ENCODE results near the gene RNF5. TPM values are rescaled to one million over a fixed set of nuclear protein-coding genes. Genes with fewer than 3 reads are reported as not detected.

RNF5 gene
- total and polyA plus RNA-seq, 2 experiments from 2014 or later: 180 to 232 TPM

- Histone ChIP-seq H3K4me1 (ENCODE audit: low read depth) (peaks cover 10% of the 10 kb centered on the region), H3K27me3 (peaks cover 30% of the 10 kb centered on the region), H3K27ac (peak overlapping the region; percentile 64), H3K9me3 (ENCODE audit: low read depth) (no peaks in the 10 kb centered on the region), H3K36me3 (no peaks in the 10 kb centered on the region), H3K4me3 (no peak overlapping the region)
- DNase-seq (ENCODE audit: low read depth in 1 of 2, low spot score in 1 of 2): peak in 1 of 2 donors; percentile 11
- TF ChIP-seq CTCF (IDR thresholded peaks at IDR 0.05; ENCODE audit: low read depth, low read length): no peak
These were observed 31.5 kb upstream of the RNF5 start for GRCh38 chr6:32146687-32147086.

- Histone ChIP-seq H3K36me3 (no peaks in the 10 kb centered on the region), H3K9me3 (ENCODE audit: low read depth) (no peaks in the 10 kb centered on the region), H3K27me3 (peaks cover 30% of the 10 kb centered on the region), H3K4me1 (ENCODE audit: low read depth) (peaks cover 17% of the 10 kb centered on the region), H3K27ac (no peak overlapping the region), H3K4me3 (no peak overlapping the region)
- no peak for DNase-seq (ENCODE audit: low read depth in 1 of 2, low spot score in 1 of 2)
- TF ChIP-seq CTCF (IDR thresholded peaks at IDR 0.05; ENCODE audit: low read depth, low read length): no peak
These were observed 30.6 kb upstream of the RNF5 start for GRCh38 chr6:32147401-32148132.

DNA sequence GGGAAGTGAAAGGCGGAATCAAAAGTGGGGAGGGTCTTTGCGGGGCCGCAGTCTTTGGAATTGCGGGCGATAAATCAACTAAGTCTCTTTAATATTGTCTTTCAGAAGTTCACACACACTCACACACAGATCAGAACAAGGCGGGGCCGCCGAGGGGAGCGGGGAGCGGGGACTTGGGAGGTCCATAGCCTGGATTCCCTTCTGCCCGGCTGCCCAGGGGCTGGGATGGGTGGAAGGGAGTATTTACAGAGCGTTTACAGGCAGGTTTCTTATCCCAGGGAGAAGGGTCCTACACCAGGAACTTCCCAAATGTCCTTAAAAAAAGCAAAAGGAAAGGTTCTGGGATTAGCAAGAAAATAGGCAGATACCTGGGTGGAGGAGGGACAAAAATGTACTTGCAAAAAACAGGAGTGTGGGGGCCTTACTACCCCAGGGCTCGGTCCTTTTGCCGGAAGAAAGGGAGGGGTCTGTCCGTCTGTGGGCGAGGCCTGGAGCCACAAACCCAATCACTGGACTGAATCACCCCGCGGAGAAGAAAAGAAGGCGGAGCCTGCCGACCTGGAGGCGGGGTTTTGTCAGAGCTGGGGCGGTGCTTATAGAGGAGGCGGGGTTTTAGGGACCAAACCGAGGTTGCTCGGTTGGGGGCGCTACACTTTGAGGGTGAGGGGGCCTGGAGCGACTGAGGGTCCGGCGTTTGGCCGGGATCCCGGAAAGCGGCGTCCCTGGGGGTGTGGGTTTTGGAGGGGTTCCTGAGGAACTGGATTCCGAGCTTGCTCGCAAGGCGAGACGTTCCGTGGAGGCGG, 29.7 kb upstream of the RNF5 start:
- TF ChIP-seq CTCF (IDR thresholded peaks at IDR 0.05; ENCODE audit: low read depth, low read length): no peak
- Histone ChIP-seq H3K36me3 (no peaks in the 10 kb centered on the region), H3K9me3 (ENCODE audit: low read depth) (no peaks in the 10 kb centered on the region), H3K27ac (no peak overlapping the region), H3K27me3 (peaks cover 30% of the 10 kb centered on the region), H3K4me1 (ENCODE audit: low read depth) (peaks cover 22% of the 10 kb centered on the region), H3K4me3 (no peak overlapping the region)
- no peak for DNase-seq (ENCODE audit: low read depth in 1 of 2, low spot score in 1 of 2)

- H3K9me3 ChIP-seq (ENCODE audit: low read depth): no peaks in the 10 kb centered on the region
- no peaks in the 10 kb centered on the region for H3K36me3 ChIP-seq
- no peak for DNase-seq (ENCODE audit: low read depth in 1 of 2, low spot score in 1 of 2)
- no peak overlapping the region for H3K27ac ChIP-seq
- H3K4me1 ChIP-seq (ENCODE audit: low read depth): peaks cover 22% of the 10 kb centered on the region
- H3K4me3 ChIP-seq: no peak overlapping the region
- no peak for TF ChIP-seq CTCF (IDR thresholded peaks at IDR 0.05; ENCODE audit: low read depth, low read length)
- peaks cover 30% of the 10 kb centered on the region for H3K27me3 ChIP-seq
These were observed 29.0 kb upstream of the RNF5 start for GRCh38 chr6:32149092-32149755.

DNA sequence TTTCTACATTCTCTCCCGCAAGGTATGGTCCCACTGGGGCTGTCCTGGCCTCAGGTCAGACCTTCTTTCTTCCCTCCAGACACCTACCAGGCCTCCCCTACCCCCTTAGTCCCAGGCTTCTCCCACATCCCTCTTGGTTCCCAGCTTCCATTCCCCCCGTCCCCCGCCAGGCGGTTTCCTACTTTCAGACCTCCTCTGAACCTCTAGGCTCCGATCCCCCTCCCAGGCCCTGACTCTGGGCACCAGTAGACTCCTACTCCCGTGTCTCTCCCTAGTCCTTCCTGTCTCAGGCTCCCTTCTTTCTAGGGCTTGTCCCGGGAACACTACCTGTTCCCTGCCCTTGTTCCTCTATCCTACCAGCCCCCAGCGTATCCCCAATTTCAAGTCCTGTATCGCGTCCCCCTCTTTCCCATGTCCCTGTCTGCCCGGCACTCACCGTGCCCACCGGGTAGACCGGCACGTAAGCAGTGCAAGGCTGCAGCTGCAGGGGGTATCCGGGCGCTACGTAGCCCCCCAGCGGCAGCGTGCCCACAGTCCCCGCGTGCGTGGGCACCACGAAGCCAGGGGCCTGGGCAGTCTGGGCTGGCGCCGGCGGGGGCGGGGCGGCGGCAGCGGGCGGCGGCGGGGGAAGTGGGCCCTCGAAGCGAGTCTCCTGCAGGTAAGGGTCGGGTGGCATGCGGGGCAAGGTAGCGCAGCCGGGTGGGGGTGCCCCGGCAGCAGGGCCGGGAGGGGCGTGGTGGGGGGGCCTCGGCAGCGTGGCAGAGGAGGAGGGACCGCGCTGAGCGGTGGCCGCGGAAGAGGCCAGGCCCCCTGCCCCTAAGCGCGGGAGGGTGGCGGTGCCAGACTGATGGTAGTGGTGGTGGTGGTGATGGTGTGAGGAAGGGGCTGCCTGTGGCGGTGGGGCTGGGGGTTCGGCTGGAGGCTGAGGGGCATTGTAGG, 28.0 kb upstream of the RNF5 start:
- TF ChIP-seq CTCF (IDR thresholded peaks at IDR 0.05; ENCODE audit: low read depth, low read length): no peak
- no peaks in the 10 kb centered on the region for H3K36me3 ChIP-seq
- H3K4me1 ChIP-seq (ENCODE audit: low read depth): peaks cover 27% of the 10 kb centered on the region
- H3K4me3 ChIP-seq: no peak overlapping the region
- no peak for DNase-seq (ENCODE audit: low read depth in 1 of 2, low spot score in 1 of 2)
- no peak overlapping the region for H3K27ac ChIP-seq
- peaks cover 30% of the 10 kb centered on the region for H3K27me3 ChIP-seq
- no peaks in the 10 kb centered on the region for H3K9me3 ChIP-seq (ENCODE audit: low read depth)
